NCI-H1092 (cell line): Measurements from ENCODE around the gene CDH11.

ENCODE experiments used
- DNase-seq: peaks from one replicate; lab custom pipeline; 2025; lab: John Stamatoyannopoulos, UW

Gene CDH11

GRCh38 chr16:65032387-65032786 is 89.5 kb downstream of the CDH11 start:
- no peak for DNase-seq

DNA sequence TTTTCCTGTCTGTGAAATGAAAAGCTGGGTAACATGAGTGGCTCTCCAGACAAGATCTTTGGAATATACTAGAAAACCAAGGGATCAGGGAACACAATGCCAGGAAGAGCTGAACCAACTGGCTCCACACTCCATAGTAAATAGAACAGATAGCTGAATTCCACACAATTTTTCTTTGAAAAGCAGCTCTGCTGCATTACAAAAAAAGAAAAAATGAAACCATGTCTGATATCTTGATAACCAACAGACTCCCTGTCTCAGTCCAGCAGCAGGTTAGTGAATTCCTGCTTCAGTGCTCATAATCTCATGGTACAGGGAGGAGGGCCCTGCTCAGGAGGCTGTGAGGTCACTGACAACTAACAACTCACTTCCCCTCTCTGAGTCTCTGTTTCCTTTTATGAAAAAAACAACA is 97.1 kb downstream of the CDH11 start:
- no peak for DNase-seq

DNA sequence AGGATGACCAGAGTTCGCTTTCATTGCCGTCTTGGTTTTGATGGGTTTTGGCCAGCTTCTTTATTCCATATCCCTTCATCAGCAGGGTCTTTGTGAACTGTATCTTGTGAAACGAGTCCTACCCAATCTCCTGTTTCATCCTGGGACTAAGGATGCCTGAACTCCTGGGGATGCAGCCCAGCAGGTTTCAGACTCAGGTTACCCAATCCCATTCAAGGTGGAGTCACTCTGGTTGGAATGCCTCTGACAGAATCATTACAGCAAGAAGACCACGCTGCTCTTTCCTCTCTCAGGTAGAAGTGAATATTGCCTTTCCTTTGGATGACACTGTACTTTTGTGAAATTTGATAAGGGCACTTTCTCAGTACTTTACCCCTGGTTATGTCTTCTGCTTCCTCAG is 98.1 kb downstream of the CDH11 start:
- no peak for DNase-seq

DNA sequence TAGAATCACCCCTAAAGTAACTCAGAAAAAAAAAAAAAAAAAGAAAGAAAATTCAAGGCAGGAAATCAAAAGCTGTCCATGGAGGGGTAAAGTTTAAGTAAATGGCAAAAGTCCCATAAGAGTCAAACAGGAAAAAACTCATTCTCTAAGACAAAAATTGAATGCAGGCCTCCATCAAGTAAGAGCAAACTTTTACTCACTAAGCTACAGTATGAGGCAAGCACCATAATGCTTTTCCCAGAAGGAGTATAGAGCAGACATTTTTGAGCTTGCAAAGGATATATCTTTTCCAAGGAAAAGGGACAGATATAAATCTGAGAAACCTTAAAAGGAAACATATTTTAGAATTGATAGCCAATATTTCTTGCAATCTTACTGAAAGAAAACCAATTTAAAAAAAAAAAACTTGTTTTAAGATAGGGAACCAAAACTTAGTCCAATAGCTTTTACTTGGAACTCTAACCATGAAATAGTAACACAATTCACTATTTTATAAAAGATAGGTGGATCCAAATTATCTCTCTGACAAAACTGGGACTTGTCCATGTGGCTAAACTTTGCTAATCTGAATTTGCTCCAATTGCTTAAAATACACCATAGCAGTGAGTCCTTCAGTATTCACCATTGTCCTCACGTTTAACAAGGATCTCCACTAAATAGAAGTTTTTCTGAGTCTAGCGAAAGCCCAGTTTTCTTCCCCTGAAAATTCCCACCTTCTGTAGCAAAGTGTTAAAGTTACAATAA is 99.8 kb downstream of the CDH11 start:
- no peak for DNase-seq

DNA sequence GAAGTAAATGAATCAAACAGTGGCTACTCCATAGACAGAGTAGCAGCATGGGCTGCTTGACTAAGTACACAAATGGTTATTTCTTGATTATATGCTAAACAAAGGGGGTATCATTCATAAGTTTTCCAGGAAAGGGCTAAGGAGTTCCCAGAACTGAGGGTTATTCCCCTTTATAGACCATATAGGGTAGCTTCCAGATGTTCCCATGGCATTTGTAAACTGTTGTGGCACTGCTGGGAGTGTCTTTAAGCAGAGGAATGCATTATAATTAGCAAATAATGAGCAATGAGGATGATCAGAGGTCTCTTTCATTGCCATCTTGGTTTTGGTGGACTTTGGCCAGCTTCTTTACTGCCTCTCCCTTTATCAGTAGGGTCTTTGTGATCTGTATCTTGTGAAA is 105.1 kb downstream of the CDH11 start:
- DNase-seq, result no peak

GRCh38 chr16:65015599-65015998 is 106.3 kb downstream of the CDH11 start:
- no peak for DNase-seq

DNA sequence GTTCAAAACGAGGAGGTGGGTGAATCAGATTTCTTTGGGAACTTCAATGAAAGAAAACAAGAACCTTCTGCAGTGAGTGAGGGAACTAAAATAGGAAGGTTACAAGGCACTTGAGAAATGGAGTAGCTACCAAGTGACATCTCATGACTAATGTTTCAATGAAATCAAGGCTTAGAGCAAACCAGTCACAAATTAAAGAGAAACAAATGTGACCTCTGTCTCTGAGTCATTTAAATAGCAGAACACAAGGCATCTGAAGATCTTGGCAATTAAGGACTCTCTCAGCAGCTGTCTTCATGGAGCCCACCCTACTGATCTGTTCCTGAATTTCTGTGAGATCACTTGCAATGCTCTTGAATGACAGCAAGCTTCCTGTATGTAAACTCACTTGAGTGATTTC is 109.5 kb downstream of the CDH11 start:
- no peak for DNase-seq

DNA sequence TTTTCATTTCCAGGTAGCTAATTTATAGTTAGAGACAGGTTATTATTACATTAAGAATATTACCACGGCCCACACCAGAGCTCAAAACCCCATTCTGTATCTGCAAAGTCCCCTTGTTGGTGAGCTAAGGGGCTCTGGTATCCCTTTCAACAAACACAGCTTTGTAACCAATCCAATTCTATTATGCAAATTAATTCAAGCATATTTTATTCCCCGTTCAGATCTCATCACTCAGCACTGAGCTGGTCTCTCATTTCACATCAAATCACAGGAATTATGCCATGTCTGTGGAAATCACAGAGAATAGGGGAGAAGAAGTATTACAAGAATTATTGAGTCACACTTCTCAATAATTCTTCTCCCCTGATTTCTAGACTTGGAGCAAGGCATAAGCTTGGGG is 111.7 kb downstream of the CDH11 start:
- no peak for DNase-seq

- no peak for DNase-seq
Measured at GRCh38 chr16:65005696-65006095, 116.2 kb downstream of the CDH11 start.

GRCh38 chr16:65004570-65004969 is 117.3 kb downstream of the CDH11 start:
- no peak for DNase-seq

DNA sequence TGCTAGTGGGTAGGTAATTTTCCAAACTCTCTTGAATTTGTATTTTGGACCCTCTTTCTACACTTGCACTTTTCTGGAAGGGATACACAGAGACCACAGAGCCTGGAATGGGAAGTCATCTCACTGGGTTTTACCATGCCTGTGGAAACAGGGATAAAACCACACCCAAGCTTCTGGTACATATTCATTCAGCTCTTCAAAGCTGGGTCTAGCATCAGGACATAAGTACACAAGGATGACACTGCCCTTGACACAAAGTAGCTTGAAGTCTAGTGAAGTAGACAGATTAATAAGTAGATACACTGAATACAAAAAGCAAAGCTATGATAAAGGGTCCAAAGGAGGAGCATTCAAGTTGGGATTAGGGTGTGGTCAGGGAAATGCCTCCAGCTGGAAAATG is 118.2 kb downstream of the CDH11 start:
- DNase-seq, result no peak

DNA sequence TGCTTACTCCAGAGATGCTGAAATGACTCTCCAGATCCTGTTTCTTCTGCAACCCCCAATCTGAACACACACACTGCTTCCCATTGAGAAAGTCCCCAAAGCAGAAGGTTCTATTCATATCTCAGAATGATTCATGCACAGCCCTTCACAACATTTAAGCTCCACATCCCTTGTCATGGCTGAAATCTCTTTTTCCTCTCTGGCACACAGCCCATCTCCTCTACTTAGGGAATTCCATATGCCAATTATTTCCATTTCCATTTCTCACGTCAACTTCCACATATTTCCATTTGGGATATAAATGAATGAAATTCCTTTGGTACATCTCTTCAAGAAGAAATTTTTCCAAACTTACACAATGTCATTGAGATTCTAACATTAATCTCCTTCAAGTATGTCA is 119.6 kb downstream of the CDH11 start:
- no peak for DNase-seq

GRCh38 chr16:65000654-65001053 is 121.2 kb downstream of the CDH11 start:
- no peak for DNase-seq

- DNase-seq, result no peak
Measured at GRCh38 chr16:64997751-64998150, 124.1 kb downstream of the CDH11 start.

DNA sequence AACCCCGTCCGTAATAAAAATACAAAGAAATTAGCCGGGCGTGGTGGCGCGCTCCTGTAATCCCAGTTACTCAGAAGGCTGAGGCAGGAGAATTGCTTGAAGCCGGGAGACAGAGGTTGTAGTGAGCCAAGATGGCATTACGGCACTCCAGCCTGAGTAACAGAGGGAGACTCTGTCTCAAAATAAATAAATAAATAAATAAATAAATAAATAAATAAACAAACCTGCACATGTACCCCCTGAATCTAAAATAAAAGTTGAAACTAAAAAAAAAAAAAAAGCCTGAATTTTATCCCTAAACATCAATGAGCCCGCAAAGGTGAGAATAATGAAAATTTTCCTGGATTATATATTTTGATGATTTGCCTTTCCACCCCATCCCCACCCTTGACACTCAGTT is 124.7 kb downstream of the CDH11 start:
- no peak for DNase-seq

- DNase-seq, result no peak
Measured at GRCh38 chr16:64996641-64997040, 125.2 kb downstream of the CDH11 start.

DNA sequence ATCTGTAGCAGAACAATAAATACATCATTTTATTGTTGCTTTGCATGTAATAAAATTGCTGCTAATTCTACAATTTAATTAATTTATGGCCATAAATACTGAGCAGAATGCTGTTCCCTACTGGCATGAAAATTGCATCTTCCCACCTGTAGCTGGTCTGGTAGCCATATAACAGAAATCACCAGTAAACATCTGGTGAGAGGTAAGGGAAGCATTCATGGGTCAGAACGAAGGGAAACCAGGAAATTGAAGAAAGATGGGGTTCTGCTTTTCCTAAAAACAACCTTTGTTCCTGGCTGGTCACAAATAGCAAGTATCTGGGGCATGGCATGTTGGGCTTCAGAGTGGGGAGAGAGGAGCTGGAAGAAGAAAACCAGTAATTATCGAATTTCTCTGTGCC is 128.4 kb downstream of the CDH11 start:
- DNase-seq, result no peak

DNA sequence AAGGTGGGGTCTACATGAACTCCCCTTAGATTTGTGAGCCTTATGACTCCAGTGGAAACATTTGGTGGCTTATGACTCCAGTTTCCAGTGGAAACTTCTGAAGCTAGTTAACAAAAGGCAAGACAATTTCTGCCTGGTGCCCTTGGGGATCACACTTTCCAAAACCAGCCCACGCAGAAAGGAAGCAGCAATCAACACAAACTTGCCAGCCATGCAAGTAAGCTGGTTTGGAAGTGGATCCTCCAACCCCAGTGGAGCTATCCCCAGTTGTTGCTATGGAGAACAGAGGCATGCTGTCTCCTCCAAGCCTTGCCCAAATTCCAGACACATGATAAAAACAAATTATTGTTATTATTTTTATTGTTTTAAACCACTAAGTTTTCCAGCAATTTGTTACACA is 130.9 kb downstream of the CDH11 start:
- DNase-seq, result no peak

DNA sequence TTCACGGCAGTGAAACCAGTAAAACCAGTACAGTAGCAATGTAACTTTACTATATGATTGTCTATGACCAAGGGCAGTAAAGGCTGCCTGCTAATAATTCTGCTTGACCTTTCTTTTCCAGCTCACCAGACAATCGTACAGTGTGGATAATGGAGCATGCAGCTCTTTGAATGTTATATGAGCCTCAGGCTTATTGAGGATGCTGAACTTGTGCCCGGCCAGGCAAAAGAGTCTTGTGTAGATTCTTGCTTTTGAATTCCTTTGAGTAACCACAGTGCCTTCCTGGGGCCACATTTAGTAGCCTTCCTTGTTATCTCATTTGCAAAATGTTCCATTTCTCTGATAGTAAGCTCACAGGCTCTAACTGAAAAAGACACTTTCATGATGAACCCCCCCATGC is 131.8 kb downstream of the CDH11 start:
- no peak for DNase-seq

DNA sequence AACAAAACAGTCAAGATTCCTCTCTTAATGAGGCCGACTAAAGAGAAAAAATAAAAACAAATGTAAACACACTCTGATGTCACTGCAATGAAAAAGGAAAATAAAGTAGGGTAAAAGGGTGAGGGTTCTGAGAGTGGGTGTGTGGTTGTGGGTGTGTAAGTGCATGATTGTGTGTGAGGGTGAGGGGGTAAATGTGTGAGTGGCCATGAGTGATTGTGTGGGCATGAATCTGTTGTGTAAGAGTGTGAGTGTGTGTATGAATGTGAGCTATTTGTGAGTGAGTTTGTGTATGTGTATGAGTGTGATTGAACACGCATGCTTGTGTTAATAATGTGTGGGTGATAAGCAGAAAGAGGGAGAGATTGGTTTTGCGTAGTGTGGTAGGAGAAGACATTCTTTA is 132.8 kb downstream of the CDH11 start:
- DNase-seq, result no peak

DNA sequence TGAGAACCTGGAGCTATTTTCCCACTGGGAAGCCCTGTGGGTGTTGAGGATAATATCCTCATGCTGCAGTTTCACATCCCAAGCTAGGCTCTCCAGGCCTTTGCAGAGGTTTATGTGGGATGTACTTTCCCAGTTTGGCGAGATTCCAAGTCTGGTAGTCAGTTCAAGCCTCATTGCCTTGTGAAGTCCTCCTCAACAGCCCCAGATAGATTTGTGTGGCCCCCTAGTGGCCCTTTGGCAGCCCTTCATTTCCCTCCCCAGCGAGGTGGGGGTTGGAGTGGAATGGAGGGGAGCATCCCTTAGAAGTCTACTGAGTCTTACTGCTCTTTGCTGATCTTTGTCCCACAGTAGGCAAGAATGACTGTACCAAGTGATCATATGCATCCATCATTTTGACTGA is 137.9 kb downstream of the CDH11 start:
- DNase-seq, result no peak

GRCh38 chr16:64983231-64983630 is 138.6 kb downstream of the CDH11 start:
- no peak for DNase-seq

GRCh38 chr16:64982581-64982980 is 139.3 kb downstream of the CDH11 start:
- DNase-seq, result no peak

GRCh38 chr16:64981568-64982281 is 140.1 kb downstream of the CDH11 start:
- DNase-seq, result no peak
